A549 (cell line): ENCODE measurements around the gene FUZ. TPM values are rescaled to one million over a fixed set of nuclear protein-coding genes. Genes with fewer than 3 reads are reported as not detected.

Source experiments
- ATAC-seq, 2 experiments: fragments of 200-7000 bp in 1 of 2; fragments of >200 bp in 1 of 2; cut with Nextera tagmentation in 1 of 2; cut with Tn5 transposase in 1 of 2; 3 replicates each; pipeline versions ENCODE4 v1.8.0 to v1.9.1; 2018 to 2020; ENCODE audit warnings: mild to moderate bottlenecking in 1 of 2, moderate library complexity in 1 of 2
- CTCF ChIA-PET: fragments of 300-600 bp; sonication (Branson Sonifier 250); formaldehyde crosslinking; extraction: SDS; loops from one replicate; lab custom pipeline; 2021; ENCODE audit warnings: antibody characterized with exemption, inconsistent platforms; lab: Yijun Ruan, JAX
- POLR2A ChIA-PET: fragments of 350-600 bp; formaldehyde crosslinking; extraction: SDS; loops from one replicate; lab custom pipeline; 2021; ENCODE audit warnings: antibody characterized with exemption, inconsistent platforms; lab: Yijun Ruan, JAX
- DNase-seq, 2 experiments: peaks; one replicate each; pipeline versions ENCODE4 v3.0.0 to v3.0.0-alpha.2; 2011 to 2016; ENCODE audit warnings: low read depth in 1 of 2, low spot score in 1 of 2
- FAIRE-seq: peaks from 2 replicates; lab custom pipeline; 2011; peaks lifted over from hg19 to GRCh38; lab: Jason Lieb, UNC
- H3K27ac ChIP-seq, 2 experiments: fragments of >200 bp; sonication (Bioruptor Twin); formaldehyde crosslinking; 3 replicates each; pipeline ENCODE4 v1.5.1; 2016 to 2017
- H3K4me1 ChIP-seq: fragments of >200 bp; sonication (Bioruptor Twin); formaldehyde crosslinking; 3 replicates; pipeline ENCODE4 v1.6.1; 2016
- H3K4me2 ChIP-seq: fragments of >200 bp; sonication (Bioruptor Twin); formaldehyde crosslinking; 3 replicates; pipeline ENCODE4 v1.6.1; 2016
- H3K4me3 ChIP-seq: fragments of >200 bp; sonication (Bioruptor Twin); formaldehyde crosslinking; 3 replicates; pipeline ENCODE4 v1.5.1; 2016
- H3K9me3 ChIP-seq: fragments of >200 bp; sonication (Bioruptor Twin); formaldehyde crosslinking; 3 replicates; pipeline ENCODE4 v1.6.1; 2016
- CEBPB ChIP-seq, 2 experiments: fragments of >200 bp in 1 of 2; sonication (Bioruptor Twin) in 1 of 2; formaldehyde crosslinking in 1 of 2; IDR thresholded peaks; 2 replicates each; pipeline ENCODE4 v1.6.1; 2012 to 2016
- CHD2 ChIP-seq: fragments of 150-350 bp; IDR thresholded peaks from 2 replicates; pipeline ENCODE4 v1.6.1; 2014; ENCODE audit warnings: low read length; ENCODE audit not compliant: partially characterized antibody
- EP300 ChIP-seq, 2 experiments: fragments of >200 bp; sonication (Bioruptor Twin); formaldehyde crosslinking; IDR thresholded peaks; 2 replicates in 1 of 2; 3 replicates in 1 of 2; pipeline ENCODE4 v1.6.1; 2016 to 2017
- FOSB ChIP-seq: fragments of 250-450 bp; sonication (Bioruptor Pico); IDR thresholded peaks from 2 replicates; pipeline ENCODE4 v1.5.0; 2020; ENCODE audit warnings: mild to moderate bottlenecking, moderate library complexity
- GATA3 ChIP-seq: IDR thresholded peaks from 2 replicates; pipeline ENCODE4 v1.6.1; 2012; ENCODE audit warnings: borderline replicate concordance
- HDAC2 ChIP-seq: fragments of 200-600 bp; sonication (generic); IDR thresholded peaks from 2 replicates; pipeline ENCODE4 v1.6.1; 2016
- HOXB13 ChIP-seq: fragments of 250-450 bp; sonication (Bioruptor Pico); IDR thresholded peaks from 2 replicates; pipeline ENCODE4 v1.5.0; 2020; ENCODE audit warnings: low read depth, mild to moderate bottlenecking, moderate library complexity
- HOXB5 ChIP-seq: fragments of 250-450 bp; sonication (Bioruptor Pico); IDR thresholded peaks from 2 replicates; pipeline ENCODE4 v1.5.0; 2020; ENCODE audit warnings: mild to moderate bottlenecking, moderate library complexity
- KDM5A ChIP-seq: fragments of 200-600 bp; sonication (generic); IDR thresholded peaks from 2 replicates; pipeline ENCODE4 v1.6.1; 2016; ENCODE audit warnings: antibody characterized with exemption, mild to moderate bottlenecking
- MAFK ChIP-seq: fragments of 450-650 bp; IDR thresholded peaks from 2 replicates; pipeline ENCODE4 v1.6.1; 2014; ENCODE audit not compliant: partially characterized antibody
- MAX ChIP-seq: IDR thresholded peaks from 2 replicates; pipeline ENCODE4 v1.6.1; 2012
- MYC ChIP-seq: IDR thresholded peaks from 2 replicates; pipeline ENCODE4 v1.6.1; 2012; ENCODE audit warnings: mild to moderate bottlenecking, inconsistent platforms, low read length, improper control_type of control experiment, borderline replicate concordance
- NFE2L2 ChIP-seq: fragments of 150-350 bp; conservative IDR thresholded peaks from 2 replicates; pipeline ENCODE4 v1.6.1; 2014; ENCODE audit warnings: low read length
- NPAS2 ChIP-seq: fragments of 250-450 bp; sonication (Bioruptor Pico); IDR thresholded peaks from 2 replicates; pipeline ENCODE4 v1.8.0; 2022; ENCODE audit warnings: mild to moderate bottlenecking, moderate library complexity, borderline replicate concordance
- NR3C1 ChIP-seq: fragments of >200 bp; sonication (Bioruptor Twin); formaldehyde crosslinking; IDR thresholded peaks from 3 replicates; pipeline ENCODE4 v1.6.1; 2017
- POLR2AphosphoS2 ChIP-seq: conservative IDR thresholded peaks from 2 replicates; pipeline ENCODE4 v1.6.1; 2012; ENCODE audit warnings: low read length, improper control_type of control experiment, inconsistent platforms
- RAD21 ChIP-seq, 2 experiments: fragments of >200 bp in 1 of 2; sonication (Bioruptor Twin) in 1 of 2; formaldehyde crosslinking in 1 of 2; IDR thresholded peaks in 1 of 2; conservative IDR thresholded peaks in 1 of 2; 2 replicates in 1 of 2; 3 replicates in 1 of 2; pipeline ENCODE4 v1.6.1; 2012 to 2018; ENCODE audit warnings: inconsistent platforms in 1 of 2
- RARB ChIP-seq: fragments of 250-450 bp; sonication (Bioruptor Pico); IDR thresholded peaks from 2 replicates; pipeline ENCODE4 v1.8.0; 2021; ENCODE audit warnings: mild to moderate bottlenecking, moderate library complexity
- RCOR1 ChIP-seq: fragments of 150-350 bp; IDR thresholded peaks from 2 replicates; pipeline ENCODE4 v1.6.1; 2014; ENCODE audit warnings: antibody characterized with exemption, low read length, low read depth
- RNF2 ChIP-seq: fragments of 200-600 bp; sonication (generic); IDR thresholded peaks from 2 replicates; pipeline ENCODE4 v1.6.1; 2016; ENCODE audit warnings: low read depth, mild to moderate bottlenecking, antibody characterized with exemption, moderate library complexity, borderline replicate concordance
- SREBF2 ChIP-seq: fragments of 450-650 bp; IDR thresholded peaks from 2 replicates; pipeline ENCODE4 v1.6.1; 2014; ENCODE audit warnings: mild to moderate bottlenecking, moderate library complexity
- ZFP36 ChIP-seq: fragments of 450-650 bp; IDR thresholded peaks from 2 replicates; pipeline ENCODE4 v1.6.1; 2014; ENCODE audit warnings: borderline replicate concordance; ENCODE audit not compliant: partially characterized antibody
- ZNF302 ChIP-seq: fragments of 250-450 bp; sonication (Bioruptor Pico); IDR thresholded peaks from 2 replicates; pipeline ENCODE4 v1.9.0; 2021; ENCODE audit warnings: inconsistent platforms, mild to moderate bottlenecking, moderate library complexity
- WGBS: methylation state at CpG from one replicate; pipeline ENCODE4 v1.1.6; 2017; ENCODE audit errors: missing lambda C conversion rate; 5-methylcytosine and 5-hydroxymethylcytosine counted together
- polyA plus RNA-seq, 4 experiments: library from polyadenylated mRNA; depleted of rRNA in 3 of 4; stranded (reverse); fragments of >200 nt; fragmentation: RNase III in 1 of 4; extraction: RNeasy Plus Mini Kit Qiagen cat#74134 plus additional on column Dnase treatment in 1 of 4; gene quantifications; 2 replicates in 3 of 4; 3 replicates in 1 of 4; pipeline ENCODE4 v1.2.3, GENCODE V29; 2011 to 2017
- TF ChIP-seq, protein P1 (sequence below): IDR thresholded peaks from 2 replicates; pipeline ENCODE4 v1.6.1; 2012
- TF ChIP-seq, protein P2 (sequence below): fragments of >200 bp; sonication (Bioruptor Twin); formaldehyde crosslinking; IDR thresholded peaks from 3 replicates; pipeline ENCODE4 v1.6.1; 2016
- TF ChIP-seq, protein P3 (sequence below): fragments of >200 bp; sonication (Bioruptor Twin); formaldehyde crosslinking; IDR thresholded peaks from 3 replicates; pipeline ENCODE4 v1.5.1; 2016
- TF ChIP-seq, protein P4 (sequence below): fragments of 450-650 bp; IDR thresholded peaks from 2 replicates; pipeline ENCODE4 v1.6.1; 2014; ENCODE audit warnings: antibody characterized with exemption

Gene FUZ
- polyA plus RNA-seq, 2 of the 4 experiments (the other 2 are of a cell fraction): 12.5 to 21.7 TPM

DNA sequence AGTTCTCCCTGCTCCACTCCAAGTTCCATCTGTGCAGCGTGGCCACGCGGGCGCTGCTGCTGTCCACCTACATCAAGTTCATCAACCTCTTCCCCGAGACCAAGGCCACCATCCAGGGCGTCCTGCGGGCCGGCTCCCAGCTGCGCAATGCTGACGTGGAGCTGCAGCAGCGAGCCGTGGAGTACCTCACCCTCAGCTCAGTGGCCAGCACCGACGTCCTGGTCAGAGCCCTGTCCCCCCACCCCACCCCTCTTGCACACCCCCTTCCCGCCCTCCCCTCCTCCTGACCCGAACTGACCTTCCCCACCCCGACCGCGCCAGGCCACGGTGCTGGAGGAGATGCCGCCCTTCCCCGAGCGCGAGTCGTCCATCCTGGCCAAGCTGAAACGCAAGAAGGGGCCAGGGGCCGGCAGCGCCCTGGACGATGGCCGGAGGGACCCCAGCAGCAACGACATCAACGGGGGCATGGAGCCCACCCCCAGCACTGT, 11.6 kb downstream of the FUZ start:
- CTCF ChIA-PET: interaction anchor here (0.6 to 1.6 kb wide), 2 partner anchors 12 to 124 kb away, joined by 3 read pairs; partner anchors contain the start of genes FUZ and PRMT1
- POLR2A ChIA-PET: no interaction called here
- no peak for TF ChIP-seq POLR2AphosphoS2
- no peak for TF ChIP-seq SREBF2
- TF ChIP-seq, protein P1, sequence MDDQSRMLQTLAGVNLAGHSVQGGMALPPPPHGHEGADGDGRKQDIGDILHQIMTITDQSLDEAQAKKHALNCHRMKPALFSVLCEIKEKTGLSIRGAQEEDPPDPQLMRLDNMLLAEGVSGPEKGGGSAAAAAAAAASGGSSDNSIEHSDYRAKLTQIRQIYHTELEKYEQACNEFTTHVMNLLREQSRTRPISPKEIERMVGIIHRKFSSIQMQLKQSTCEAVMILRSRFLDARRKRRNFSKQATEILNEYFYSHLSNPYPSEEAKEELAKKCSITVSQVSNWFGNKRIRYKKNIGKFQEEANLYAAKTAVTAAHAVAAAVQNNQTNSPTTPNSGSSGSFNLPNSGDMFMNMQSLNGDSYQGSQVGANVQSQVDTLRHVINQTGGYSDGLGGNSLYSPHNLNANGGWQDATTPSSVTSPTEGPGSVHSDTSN: no peak
- TF ChIP-seq ZFP36: no peak
- no peak for TF ChIP-seq RARB (CRISPR knock-in tag)
- TF ChIP-seq, all 56 proteins: peak for 0
- no peak for DNase-seq
- Histone ChIP-seq H3K9me3 (no peaks in the 10 kb centered on the region), H3K4me3 (no peak overlapping the region), H3K4me1 (peaks cover 5% of the 10 kb centered on the region; the same call in 2 of the 3 replicates), H3K4me2 (no peak overlapping the region), H3K27ac (no peak overlapping the region)
- FAIRE-seq: no peak
- WGBS: 92% methylated on average over 18 of the region's 32 CpGs
- no peak for ATAC-seq

DNA sequence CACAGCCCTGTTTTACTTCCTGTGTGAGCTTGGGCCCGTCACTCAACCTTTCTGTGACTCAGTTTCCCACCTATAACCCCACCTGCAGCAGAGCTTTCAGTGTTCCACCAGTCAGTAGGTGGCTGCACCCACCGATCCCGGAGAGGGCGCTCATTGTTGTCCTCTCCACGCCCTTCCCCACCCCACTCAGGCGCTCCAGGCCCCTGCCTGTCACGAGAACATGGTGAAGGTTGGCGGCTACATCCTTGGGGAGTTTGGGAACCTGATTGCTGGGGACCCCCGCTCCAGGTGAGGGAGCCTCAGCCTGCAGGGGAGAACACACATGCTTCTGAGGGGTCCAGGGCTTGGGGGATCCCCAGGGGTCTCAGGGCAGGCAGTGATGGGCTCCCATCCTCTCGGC, 12.3 kb downstream of the FUZ start:
- FAIRE-seq (no peak), DNase-seq (no peak), ATAC-seq (no peak)
- H3K4me2 ChIP-seq: no peak overlapping the region
- no peaks in the 10 kb centered on the region for H3K9me3 ChIP-seq
- H3K27ac ChIP-seq: no peak overlapping the region
- H3K4me3 ChIP-seq: no peak overlapping the region
- WGBS: 96% methylated on average over 9 of the region's 10 CpGs
- TF ChIP-seq NFE2L2 (no peak), RNF2 (no peak), NR3C1 (no peak), FOSB (CRISPR knock-in tag) (no peak), RAD21 (conservative IDR thresholded peaks at IDR 0.05 in 1 of 2, IDR thresholded peaks at IDR 0.05 in 1 of 2) (no peak), HOXB5 (no peak), MAFK (no peak), SREBF2 (no peak), HOXB13 (CRISPR knock-in tag) (no peak)
- TF ChIP-seq, protein P2, sequence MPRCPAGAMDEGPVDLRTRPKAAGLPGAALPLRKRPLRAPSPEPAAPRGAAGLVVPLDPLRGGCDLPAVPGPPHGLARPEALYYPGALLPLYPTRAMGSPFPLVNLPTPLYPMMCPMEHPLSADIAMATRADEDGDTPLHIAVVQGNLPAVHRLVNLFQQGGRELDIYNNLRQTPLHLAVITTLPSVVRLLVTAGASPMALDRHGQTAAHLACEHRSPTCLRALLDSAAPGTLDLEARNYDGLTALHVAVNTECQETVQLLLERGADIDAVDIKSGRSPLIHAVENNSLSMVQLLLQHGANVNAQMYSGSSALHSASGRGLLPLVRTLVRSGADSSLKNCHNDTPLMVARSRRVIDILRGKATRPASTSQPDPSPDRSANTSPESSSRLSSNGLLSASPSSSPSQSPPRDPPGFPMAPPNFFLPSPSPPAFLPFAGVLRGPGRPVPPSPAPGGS: no peak
- TF ChIP-seq, protein P3, sequence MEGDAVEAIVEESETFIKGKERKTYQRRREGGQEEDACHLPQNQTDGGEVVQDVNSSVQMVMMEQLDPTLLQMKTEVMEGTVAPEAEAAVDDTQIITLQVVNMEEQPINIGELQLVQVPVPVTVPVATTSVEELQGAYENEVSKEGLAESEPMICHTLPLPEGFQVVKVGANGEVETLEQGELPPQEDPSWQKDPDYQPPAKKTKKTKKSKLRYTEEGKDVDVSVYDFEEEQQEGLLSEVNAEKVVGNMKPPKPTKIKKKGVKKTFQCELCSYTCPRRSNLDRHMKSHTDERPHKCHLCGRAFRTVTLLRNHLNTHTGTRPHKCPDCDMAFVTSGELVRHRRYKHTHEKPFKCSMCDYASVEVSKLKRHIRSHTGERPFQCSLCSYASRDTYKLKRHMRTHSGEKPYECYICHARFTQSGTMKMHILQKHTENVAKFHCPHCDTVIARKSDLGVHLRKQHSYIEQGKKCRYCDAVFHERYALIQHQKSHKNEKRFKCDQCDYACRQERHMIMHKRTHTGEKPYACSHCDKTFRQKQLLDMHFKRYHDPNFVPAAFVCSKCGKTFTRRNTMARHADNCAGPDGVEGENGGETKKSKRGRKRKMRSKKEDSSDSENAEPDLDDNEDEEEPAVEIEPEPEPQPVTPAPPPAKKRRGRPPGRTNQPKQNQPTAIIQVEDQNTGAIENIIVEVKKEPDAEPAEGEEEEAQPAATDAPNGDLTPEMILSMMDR: no peak
- ChIA-PET POLR2A (no interaction called here), CTCF (interaction anchor here (0.6 to 1.6 kb wide), 3 partner anchors 12 to 123 kb away, joined by 3 read pairs; partner anchors contain the start of genes FUZ and PRMT1)
- H3K4me1 ChIP-seq: peaks cover 5% of the 10 kb centered on the region; the same call in 2 of the 3 replicates

- ATAC-seq (peak in 1 of 2 experiments; percentile 44; a peak in 3 of 6 replicates), FAIRE-seq (no peak), DNase-seq (no peak)
- Histone ChIP-seq H3K4me3 (no peak overlapping the region), H3K9me3 (no peaks in the 10 kb centered on the region), H3K4me1 (peaks cover 5% of the 10 kb centered on the region; the same call in 2 of the 3 replicates), H3K27ac (no peak overlapping the region), H3K4me2 (no peak overlapping the region)
- WGBS: 95% methylated on average over 24 of the region's 25 CpGs
- ChIA-PET CTCF (interaction anchor here (1.6 kb wide), 1 partner anchor 13 kb away, joined by 3 read pairs; the partner anchor contains the start of gene FUZ), POLR2A (no interaction called here)
- no peak for TF ChIP-seq GATA3
- TF ChIP-seq, protein P4, sequence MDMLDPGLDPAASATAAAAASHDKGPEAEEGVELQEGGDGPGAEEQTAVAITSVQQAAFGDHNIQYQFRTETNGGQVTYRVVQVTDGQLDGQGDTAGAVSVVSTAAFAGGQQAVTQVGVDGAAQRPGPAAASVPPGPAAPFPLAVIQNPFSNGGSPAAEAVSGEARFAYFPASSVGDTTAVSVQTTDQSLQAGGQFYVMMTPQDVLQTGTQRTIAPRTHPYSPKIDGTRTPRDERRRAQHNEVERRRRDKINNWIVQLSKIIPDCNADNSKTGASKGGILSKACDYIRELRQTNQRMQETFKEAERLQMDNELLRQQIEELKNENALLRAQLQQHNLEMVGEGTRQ: no peak
- TF ChIP-seq MAX: no peak
- TF ChIP-seq NFE2L2: no peak
- no peak for TF ChIP-seq CEBPB (IDR thresholded peaks at IDR 0.05)
- no peak for TF ChIP-seq ZNF302 (CRISPR knock-in tag)
- TF ChIP-seq, protein P2: no peak
- TF ChIP-seq RARB (CRISPR knock-in tag): no peak
- TF ChIP-seq MAFK: no peak
- no peak for TF ChIP-seq ZFP36
- TF ChIP-seq CHD2: no peak
- TF ChIP-seq NPAS2 (CRISPR knock-in tag): no peak
- TF ChIP-seq MYC: no peak
- TF ChIP-seq EP300 (IDR thresholded peaks at IDR 0.05): no peak
- TF ChIP-seq RCOR1: no peak
- no peak for TF ChIP-seq KDM5A
- TF ChIP-seq HOXB13 (CRISPR knock-in tag): no peak
- TF ChIP-seq HDAC2: no peak
- no peak for TF ChIP-seq HOXB5
- TF ChIP-seq, all 56 proteins: peak for 0
Observed at GRCh38 chr19:49799798-49800376, 13.2 kb downstream of the FUZ start.
